ENCODE data around the gene RNF34. TPM values are rescaled to one million over a fixed set of nuclear protein-coding genes. Genes with fewer than 3 reads are reported as not detected.

RNF34 gene
- total RNA-seq, 1 experiment from 2014 or later, result 54.1 TPM

DNA sequence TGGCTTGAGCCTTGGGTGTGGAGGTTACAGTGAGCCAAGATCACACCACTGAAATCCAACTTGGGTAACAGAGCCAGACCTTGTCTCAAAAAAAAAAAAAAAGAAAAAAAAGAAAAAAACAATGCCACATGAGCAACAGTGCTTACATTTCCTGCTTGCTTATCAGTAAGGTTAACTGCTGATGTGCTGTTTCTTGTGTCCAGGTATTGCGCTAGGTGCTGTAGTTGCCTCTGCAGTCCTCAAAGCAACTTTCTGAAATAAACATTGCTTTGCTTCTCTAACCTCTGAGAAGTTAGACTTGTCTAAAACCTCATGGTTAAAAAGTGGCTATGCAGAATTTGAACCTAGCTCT lies 24.7 kb downstream of the RNF34 start:
- POLR2A ChIA-PET, result no interaction called here
- Mint-ChIP-seq H3K4me1 (ENCODE audit: low read depth, unreplicated experiment) (no peaks in the 10 kb centered on the region), H3K4me3 (ENCODE audit: unreplicated experiment) (no peak overlapping the region), H3K27ac (ENCODE audit: unreplicated experiment) (no peak overlapping the region), H3K36me3 (ENCODE audit: insufficient read depth, unreplicated experiment) (peaks cover 96% of the 10 kb centered on the region), H3K9me3 (ENCODE audit: unreplicated experiment) (no peaks in the 10 kb centered on the region), H3K27me3 (ENCODE audit: insufficient read depth, unreplicated experiment) (no peaks in the 10 kb centered on the region)
- Histone ChIP-seq H3K4me3 (ENCODE audit: low read depth, low read length) (no peak overlapping the region), H3K36me3 (ENCODE audit: control insufficient read depth, insufficient read depth, low read length) (peaks cover 4% of the 10 kb centered on the region), H3K4me1 (no peaks in the 10 kb centered on the region), H3K9me3 (no peaks in the 10 kb centered on the region), H3K27me3 (replicated peaks; ENCODE audit: control insufficient read depth, insufficient read depth, low read length) (no peaks in the 10 kb centered on the region)
- no TSS peak for BruUV-seq (replicated peaks)
- no peak for DNase-seq
- CTCF ChIA-PET, result interaction anchor here (1.2 kb wide), 1 partner anchor 18 kb away, joined by 3 read pairs; no protein-coding TSS in a partner anchor
- TF ChIP-seq CTCF (IDR thresholded peaks at IDR 0.05; ENCODE audit: insufficient read depth in 1 of 2, low read depth in 1 of 2, low read length in 1 of 2, severe bottlenecking in 1 of 2, unreplicated experiment in 1 of 2), result no peak
- intact Hi-C loops (cut with micrococcal nuclease; ENCODE audit: unreplicated experiment), result no loop called here

GRCh38 chr12:121427556-121428050 lies 27.7 kb downstream of the RNF34 start:
- Mint-ChIP-seq H3K4me3 (ENCODE audit: unreplicated experiment) (no peak overlapping the region), H3K27me3 (ENCODE audit: insufficient read depth, unreplicated experiment) (no peaks in the 10 kb centered on the region), H3K9me3 (ENCODE audit: unreplicated experiment) (no peaks in the 10 kb centered on the region), H3K27ac (ENCODE audit: unreplicated experiment) (no peak overlapping the region), H3K4me1 (ENCODE audit: low read depth, unreplicated experiment) (no peaks in the 10 kb centered on the region), H3K36me3 (ENCODE audit: insufficient read depth, unreplicated experiment) (peaks cover 98% of the 10 kb centered on the region)
- no peak for TF ChIP-seq CTCF (IDR thresholded peaks at IDR 0.05; ENCODE audit: insufficient read depth in 1 of 2, low read depth in 1 of 2, low read length in 1 of 2, severe bottlenecking in 1 of 2, unreplicated experiment in 1 of 2)
- ChIA-PET POLR2A (no interaction called here), CTCF (no interaction called here)
- Histone ChIP-seq H3K27me3 (replicated peaks; ENCODE audit: control insufficient read depth, insufficient read depth, low read length) (no peaks in the 10 kb centered on the region), H3K4me3 (ENCODE audit: low read depth, low read length) (no peak overlapping the region), H3K9me3 (no peaks in the 10 kb centered on the region), H3K4me1 (no peaks in the 10 kb centered on the region), H3K36me3 (ENCODE audit: control insufficient read depth, insufficient read depth, low read length) (peaks cover 4% of the 10 kb centered on the region)
- no TSS peak for BruUV-seq (replicated peaks)
- DNase-seq, result no peak
- intact Hi-C loops (cut with micrococcal nuclease; ENCODE audit: unreplicated experiment), result no loop called here

DNA sequence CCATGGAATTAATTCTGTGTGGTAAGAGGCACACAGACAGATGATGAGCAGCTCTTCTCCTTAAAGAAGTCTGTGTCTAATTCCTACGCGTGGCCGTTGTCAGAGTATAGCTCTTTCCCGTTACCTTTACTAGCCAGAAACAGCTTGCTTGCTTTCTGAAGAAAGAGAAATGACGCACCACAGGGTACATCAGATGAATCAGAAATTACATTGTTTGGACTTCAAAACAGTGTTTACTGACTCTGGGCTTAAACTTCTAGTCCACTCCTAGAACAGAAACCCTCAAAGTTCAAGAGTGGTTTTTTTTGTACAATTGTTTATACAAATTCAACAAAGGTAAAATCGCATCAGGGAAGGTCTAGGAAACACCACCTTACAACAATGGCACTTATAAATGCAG lies 29.0 kb downstream of the RNF34 start:
- no peak for TF ChIP-seq CTCF (IDR thresholded peaks at IDR 0.05; ENCODE audit: insufficient read depth in 1 of 2, low read depth in 1 of 2, low read length in 1 of 2, severe bottlenecking in 1 of 2, unreplicated experiment in 1 of 2)
- Mint-ChIP-seq H3K36me3 (ENCODE audit: insufficient read depth, unreplicated experiment) (peaks cover 100% of the 10 kb centered on the region), H3K4me1 (ENCODE audit: low read depth, unreplicated experiment) (no peaks in the 10 kb centered on the region), H3K27me3 (ENCODE audit: insufficient read depth, unreplicated experiment) (no peaks in the 10 kb centered on the region), H3K9me3 (ENCODE audit: unreplicated experiment) (no peaks in the 10 kb centered on the region), H3K27ac (ENCODE audit: unreplicated experiment) (no peak overlapping the region), H3K4me3 (ENCODE audit: unreplicated experiment) (no peak overlapping the region)
- POLR2A ChIA-PET, result no interaction called here
- no peak for DNase-seq
- CTCF ChIA-PET, result no interaction called here
- BruUV-seq (replicated peaks), result no TSS peak
- H3K27me3 ChIP-seq (replicated peaks; ENCODE audit: control insufficient read depth, insufficient read depth, low read length), result no peaks in the 10 kb centered on the region
- H3K36me3 ChIP-seq (ENCODE audit: control insufficient read depth, insufficient read depth, low read length), result peaks cover 5% of the 10 kb centered on the region
- intact Hi-C loops (cut with micrococcal nuclease; ENCODE audit: unreplicated experiment), result no loop called here
- H3K4me3 ChIP-seq (ENCODE audit: low read depth, low read length), result no peak overlapping the region
- no peaks in the 10 kb centered on the region for H3K4me1 ChIP-seq
- H3K9me3 ChIP-seq, result no peaks in the 10 kb centered on the region
